Erythroblast (primary cell): ENCODE results near the gene MEGF11.

Experiments
- GATA1 ChIP-seq: IDR thresholded peaks from 2 replicates; pipeline ENCODE4 v1.6.1; 2011; ENCODE audit warnings: low read depth, mild to moderate bottlenecking, control low read depth, low read length, moderate library complexity
- POLR2A ChIP-seq: IDR thresholded peaks from 2 replicates; pipeline ENCODE4 v1.6.1; 2011; ENCODE audit warnings: mild to moderate bottlenecking, low read length

DNA sequence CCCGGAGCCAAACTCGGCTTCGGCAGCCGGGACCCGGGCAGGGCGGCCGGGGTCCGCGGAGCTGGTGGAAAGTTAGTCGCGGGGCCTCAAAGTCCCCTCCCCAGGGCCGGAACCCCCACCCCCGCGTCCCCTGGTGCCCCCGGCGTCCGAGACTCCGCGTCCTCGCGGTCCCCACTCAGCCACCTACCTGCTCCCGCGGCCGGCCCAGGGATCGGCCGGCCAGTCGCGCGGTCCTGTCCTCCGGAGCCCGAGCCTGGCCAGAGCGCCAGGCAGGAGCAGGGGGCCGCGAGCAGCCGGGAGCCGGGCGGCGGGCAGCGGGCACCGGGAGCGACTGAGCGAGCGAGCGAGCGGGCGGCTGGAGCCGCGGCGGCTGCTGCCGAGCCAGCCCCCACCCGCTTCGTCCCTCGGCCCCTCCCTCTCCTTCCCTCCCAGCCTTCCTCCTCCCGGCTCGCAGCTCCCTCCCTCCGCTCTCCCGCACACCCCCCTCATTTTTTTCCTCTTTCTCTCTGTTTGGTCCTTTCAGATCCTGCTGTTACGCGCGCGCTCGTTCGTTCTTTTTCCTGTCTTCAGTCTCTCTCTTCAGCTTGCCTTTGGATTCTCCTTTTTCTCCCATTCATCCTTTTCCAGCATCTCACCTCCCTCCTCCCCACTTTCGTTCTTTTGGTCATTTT, at the start of gene MEGF11:
- TF ChIP-seq POLR2A = no peak
- TF ChIP-seq GATA1 = no peak
